Endometrial microvascular endothelial cells (primary cell): ENCODE data around the gene RFK. TPM values are rescaled to one million over a fixed set of nuclear protein-coding genes. Genes with fewer than 3 reads are reported as not detected.

Experiments
- in situ Hi-C: cut with HindIII; loops from 2 replicates; pipeline ENCODE4 v1.10.0; 2017; ENCODE audit warnings: low sequenced_read_pairs, low pct_unique_long_range_greater_than_20kb; ENCODE audit errors: inconsistent ontology term
- total RNA-seq: library from RNA; depleted of rRNA; stranded (reverse); fragments of >200 nt; gene quantifications from one replicate; pipeline ENCODE4 v1.2.3, GENCODE V29; 2015; ENCODE audit errors: inconsistent ontology term

RFK gene
- total RNA-seq, 1 donor from 2014 or later = 41.3 TPM

DNA sequence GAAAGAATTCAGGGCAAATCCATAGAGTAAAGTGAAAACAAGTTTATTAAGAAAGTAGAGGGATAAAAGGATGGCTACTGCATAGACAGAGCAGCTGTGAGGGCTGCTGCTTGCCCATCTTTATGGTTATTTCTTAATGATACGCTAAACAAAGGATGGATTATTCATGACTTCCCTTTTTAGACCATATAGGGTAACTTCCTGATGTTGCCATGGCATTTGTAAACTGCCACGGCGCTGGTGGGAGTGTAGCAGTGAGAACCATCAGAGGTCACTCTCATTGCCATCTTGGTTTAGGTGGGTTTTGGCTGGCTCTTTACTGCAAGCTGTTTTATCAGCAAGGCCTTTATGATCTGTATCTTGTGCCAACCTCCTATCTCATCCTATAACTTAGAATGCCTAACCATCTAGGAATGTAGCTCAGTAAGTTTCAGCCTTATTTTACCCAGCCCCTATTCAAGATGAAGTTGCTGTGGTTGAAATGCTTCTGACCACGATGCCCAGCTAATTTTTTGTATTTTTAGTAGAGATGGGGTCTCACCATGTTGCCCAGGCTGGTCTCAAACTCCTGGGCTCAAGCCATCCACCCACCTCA is 42.1 kb downstream of the RFK start:
- in situ Hi-C loops = no loop called here

DNA sequence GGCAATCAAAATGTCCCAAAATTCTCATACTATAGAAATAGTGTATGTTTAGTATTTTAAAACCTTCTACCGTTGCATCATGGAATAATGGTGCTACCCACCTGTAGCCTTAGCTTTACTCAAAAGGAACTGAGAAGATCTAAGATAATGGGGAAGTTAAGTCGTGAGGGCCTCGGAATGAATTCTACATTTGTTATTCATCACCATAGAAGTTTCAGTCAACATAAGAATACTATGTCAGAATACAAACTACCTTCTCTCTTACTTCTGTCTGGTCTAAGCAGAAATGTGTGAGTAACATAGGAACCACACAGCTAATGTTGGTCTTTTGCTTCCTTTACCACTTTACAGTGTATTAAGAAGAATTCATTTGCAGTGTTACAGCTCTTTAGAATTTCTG is 43.2 kb downstream of the RFK start:
- in situ Hi-C loops = no loop called here

DNA sequence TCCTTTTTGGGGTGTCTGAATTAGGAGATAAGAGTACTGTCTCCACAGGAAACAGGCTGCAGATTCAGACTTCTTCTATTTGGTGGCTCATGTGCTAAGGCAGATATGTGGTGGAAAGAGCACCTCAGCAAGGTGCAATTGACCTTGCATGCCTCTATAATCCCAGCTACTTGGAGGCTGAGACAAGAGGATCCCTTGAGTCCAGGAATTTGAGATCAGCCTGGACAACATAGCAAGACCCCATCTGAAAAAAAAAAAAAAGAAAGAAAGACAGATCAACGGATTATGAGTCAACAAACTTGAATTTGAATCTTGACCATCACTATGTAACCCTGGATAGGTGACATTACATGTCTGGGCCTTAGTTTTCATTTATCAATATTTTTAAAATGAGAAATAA is 44.4 kb downstream of the RFK start:
- in situ Hi-C loops = no loop called here

DNA sequence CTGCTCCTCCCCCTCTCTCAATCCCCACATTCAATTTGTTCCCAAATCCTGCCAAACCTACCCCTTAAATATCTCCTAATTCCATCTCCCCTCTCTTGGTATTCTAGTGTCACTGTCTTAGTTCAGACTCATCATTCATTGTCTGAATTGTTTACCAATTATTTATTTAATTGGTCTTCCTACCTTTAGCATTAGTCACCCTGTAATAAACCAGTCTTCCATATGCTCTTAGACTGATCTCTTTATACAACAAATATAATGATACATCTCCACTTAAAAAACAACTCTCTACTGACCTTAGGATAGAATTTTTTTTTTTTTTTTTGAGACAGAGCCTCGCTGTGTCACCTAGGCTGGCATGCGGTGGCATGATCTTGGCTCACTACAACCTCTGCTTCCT is 51.4 kb downstream of the RFK start:
- in situ Hi-C loops = no loop called here

DNA sequence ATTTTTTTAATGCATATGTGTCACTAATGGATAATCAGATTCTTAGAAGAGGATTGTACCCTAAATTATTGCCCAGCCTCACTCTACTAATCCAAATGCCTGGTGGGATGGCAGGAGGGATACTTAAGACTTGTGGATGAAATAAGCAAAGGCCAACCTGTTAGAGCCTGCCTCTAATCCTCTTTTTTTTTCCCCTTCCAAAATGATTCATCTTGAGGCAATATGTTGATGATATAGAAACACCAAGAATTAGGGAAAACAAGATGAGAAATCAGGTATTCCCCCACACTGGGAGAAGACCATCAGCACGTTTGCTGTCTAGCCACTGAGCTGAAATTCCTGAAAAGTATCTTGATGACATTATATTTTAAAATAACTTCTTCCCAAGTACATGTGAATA is 52.0 kb downstream of the RFK start:
- in situ Hi-C loops = no loop called here

DNA sequence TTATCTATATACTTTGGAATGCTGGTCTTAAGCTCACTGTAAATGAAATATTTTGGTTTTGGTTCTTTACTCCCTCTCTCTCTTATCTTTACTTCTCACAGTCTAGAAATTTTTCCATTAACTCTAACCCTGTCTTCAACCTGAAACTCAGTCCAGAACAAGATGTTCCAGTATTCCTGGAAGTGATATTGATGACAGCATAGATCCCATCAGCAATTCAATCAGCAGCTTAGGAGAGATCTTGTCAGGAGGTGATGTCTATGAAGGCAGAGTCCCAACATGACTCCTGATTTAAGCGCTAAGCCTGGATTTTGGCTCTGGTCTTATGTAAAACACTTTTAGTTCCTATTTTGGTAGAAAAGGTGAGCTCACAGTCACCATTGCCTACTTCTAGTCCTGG is 52.6 kb downstream of the RFK start:
- in situ Hi-C loops = no loop called here

DNA sequence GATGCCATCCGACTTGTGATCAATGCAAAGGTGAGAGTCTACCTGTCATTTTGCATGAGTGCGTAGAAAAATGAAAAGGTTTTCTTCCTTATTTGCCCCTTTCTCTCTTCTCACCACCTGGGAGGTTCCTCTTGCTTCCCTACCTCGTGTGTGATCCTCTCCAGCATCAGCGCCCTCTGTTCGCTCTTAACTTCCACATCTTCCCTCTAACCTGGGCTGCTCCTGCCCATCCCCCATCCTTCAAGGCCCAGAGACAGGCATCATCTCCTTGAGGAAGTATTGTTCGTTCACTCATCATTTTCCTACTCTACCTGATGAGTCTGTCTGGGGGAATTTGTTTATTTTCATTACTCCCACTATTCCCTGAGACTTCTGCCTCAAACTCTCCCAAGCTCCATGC is 55.8 kb downstream of the RFK start:
- in situ Hi-C loops = no loop called here

DNA sequence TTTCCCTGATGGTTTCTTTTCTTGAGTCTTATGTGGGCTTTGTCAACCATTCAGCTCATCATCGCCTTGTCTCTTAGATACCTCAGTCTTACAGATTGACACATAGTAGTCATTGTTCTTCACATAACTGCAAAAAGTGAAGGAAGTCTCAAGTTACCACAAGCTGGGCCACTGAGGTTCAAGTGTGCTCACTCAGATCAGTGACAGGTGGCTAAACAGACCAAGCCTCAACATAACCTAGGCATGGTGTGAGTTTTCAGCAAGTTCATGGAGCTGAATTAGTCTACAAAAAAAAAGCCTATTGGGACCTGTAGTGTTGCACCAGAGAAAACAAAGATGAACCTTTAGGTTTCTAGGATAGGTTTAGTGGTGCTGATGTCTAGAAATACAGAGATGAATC is 58.2 kb downstream of the RFK start:
- in situ Hi-C loops = no loop called here

Other genes starting within 250 kb of the RFK start
- gene GCNT1, start 64.8 kb upstream of the RFK start, total RNA-seq = 16.3 TPM